ENCODE data around the gene ZP2. TPM values are rescaled to one million over a fixed set of nuclear protein-coding genes. Genes with fewer than 3 reads are reported as not detected.
"Not testable (repeated sequence)": the region's sequence is repeated elsewhere in the genome, so short reads cannot be mapped to it uniquely, and the experiment has no call there.

ZP2 gene
- total RNA-seq, 1 donor from 2014 or later: not detected

- no peak for DNase-seq (ENCODE audit: low read depth)
Measured at GRCh38 chr16:21172650-21173049, 38.7 kb downstream of the ZP2 start.

GRCh38 chr16:21170116-21170515 is 41.3 kb downstream of the ZP2 start:
- DNase-seq (ENCODE audit: low read depth): not testable (repeated sequence)

DNA sequence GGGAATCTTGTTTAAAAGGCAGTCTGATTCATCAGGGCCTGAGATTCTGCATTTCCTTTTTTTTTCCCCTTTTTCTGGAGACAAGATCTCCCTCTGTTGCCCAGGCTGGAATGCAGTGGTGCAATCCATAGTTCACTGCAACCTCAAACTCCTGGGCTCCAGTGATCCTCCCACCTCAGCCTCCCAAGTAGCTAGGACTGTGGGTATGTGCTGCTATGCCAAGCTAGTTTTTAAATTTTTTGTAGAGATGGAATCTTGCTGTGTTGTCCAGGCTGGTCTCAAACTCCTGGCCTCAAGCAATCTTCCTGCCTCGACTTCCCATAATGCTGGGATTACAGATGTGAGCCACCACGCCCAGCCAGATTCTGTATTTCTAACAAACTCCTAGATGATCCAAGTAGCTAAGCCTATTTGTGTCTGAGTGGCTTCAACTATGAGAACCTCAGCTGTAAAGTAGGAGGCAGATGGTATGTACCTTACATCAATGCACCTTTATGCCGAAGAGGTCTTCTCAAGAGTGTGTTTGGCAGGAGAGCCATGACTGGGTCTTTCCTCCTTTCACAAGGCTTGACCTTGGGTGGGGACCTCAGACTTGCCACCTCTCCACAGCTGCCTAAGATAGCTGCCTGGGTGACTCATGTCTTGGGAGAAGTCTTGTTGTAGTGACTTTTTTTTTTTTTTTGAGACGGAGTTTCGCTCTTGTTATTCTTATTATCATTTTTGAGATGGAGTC is 42.0 kb downstream of the ZP2 start:
- no peak for DNase-seq (ENCODE audit: low read depth)

DNA sequence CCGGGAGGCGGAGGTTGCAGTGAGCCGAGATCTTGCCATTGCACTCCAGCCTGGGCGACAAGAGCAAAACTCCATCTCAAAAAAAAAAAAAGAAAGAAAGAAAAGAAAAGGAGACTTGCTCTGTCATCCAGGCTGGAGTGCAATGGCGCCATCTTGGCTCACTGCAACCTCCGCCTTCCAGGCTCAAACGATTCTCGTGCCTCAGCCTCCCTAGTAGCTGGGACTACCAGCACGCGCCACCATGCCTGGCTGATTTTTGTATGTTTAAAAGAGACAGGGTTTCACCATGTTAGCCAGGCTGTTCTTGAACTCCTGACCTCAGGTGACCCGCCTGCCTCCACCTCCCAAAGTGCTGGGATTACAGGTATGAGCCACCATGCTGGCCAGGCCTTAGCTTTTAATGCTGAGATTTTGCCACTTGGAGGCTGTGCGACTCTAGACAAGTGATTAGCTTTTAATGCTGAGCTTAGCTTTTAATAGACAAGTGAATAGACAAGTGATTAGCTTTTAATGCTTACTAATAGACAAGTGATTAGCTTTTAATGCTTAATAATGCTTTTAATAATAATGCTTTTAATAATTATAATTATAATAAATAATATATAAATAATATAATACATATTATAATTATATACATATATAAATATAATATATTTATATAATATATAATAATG is 43.3 kb downstream of the ZP2 start:
- DNase-seq (ENCODE audit: low read depth): no peak

DNA sequence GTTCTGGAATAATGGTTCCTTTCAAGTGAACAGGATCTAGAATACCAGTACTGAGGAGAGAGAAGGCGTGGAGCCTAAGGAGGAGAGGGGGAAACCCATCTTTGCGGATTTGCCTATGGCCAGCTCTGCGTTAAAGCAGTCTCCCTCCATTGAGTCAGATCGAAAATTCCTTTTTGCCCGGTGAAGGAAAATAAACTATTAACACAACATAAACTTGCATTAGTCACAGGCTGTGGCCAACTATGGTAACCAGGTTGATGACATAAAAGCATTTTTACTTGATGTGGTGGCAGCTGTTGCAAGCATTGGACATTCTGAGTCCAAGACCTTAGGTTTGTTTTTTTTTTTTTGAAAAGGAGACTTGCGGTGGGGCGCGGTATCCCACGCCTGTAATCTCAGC is 44.0 kb downstream of the ZP2 start:
- peak; percentile 99 for DNase-seq (ENCODE audit: low read depth)

- DNase-seq (ENCODE audit: low read depth): no peak
Measured at GRCh38 chr16:21166561-21166961, 44.8 kb downstream of the ZP2 start.

GRCh38 chr16:21164521-21165168 is 46.7 kb downstream of the ZP2 start:
- no peak for DNase-seq (ENCODE audit: low read depth)

DNA sequence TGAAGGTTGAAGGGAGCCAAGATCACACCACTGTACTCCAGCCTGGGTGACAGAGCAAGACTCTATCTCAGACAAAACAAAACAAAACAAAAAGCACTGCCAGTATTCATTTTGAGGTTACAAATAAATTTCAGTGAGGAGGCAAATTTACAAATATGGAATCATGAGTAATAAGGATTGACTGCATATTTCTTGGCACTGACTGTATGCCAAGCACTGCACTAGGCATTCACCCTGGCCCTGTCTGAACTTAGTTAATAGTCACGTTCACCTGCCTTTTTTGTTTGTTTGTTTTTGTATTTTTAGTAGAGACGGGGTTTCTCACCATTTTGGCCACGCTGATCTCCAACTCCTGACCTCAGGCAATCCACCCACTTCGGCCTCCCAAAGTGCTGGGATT is 47.8 kb downstream of the ZP2 start:
- no peak for DNase-seq (ENCODE audit: low read depth)

DNA sequence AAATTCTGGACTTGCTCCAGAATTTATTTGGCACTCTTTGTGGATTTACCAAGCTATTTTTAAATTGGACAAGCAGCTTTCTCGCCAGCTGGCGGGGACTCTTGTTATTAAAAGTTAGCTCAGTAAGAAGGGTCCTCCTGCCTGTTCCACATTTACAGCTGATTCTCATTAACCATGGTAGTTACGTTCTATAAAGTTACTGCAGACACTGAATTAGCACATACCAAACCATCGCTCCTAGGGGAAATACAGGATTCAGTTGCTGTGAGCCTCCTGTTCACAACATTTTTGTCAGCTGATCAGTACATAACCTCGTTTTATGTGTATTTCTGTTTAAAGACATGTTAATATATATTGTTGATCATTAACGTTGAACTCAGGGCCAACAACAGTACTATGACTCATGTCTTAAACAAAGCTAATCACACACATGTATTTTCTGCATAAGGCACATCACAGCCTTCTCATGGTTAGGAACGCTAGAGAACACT is 48.7 kb downstream of the ZP2 start:
- DNase-seq (ENCODE audit: low read depth): peak; percentile 95

- no peak for DNase-seq (ENCODE audit: low read depth)
Measured at GRCh38 chr16:21161211-21161610, 50.2 kb downstream of the ZP2 start.

GRCh38 chr16:21160276-21160675 is 51.1 kb downstream of the ZP2 start:
- no peak for DNase-seq (ENCODE audit: low read depth)

DNA sequence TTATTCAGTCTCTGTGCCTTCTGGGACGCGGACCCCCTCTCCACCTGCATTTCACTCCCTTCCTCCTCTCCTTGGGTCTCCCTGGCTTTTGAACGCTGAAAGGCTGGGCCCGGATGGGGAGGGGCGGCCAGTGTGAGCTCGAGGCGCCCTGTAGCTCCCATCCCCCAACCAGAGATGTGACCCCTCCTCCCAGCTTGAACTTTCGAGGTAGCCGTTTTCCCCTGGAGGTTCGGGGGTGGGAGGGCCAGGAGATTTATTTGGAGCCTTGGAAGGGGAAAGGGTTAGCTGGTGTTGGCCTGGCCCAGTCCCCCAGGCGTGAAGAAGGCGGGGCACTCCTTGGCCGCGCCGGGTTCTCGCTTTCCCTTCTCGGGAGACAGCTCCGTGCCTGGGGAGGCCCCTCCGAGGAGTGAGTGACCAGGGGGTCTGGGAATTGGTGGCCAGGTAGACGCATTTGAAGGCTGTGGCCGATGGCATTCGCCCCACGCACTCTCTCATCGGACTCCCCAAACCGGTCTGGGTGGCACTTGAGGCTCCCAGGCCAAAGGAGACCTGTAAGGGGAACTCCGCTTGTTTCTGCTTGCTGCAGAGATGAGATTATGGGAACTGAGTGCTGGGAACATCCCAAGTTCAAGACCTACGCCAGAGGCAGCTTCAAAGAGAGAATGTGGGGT is 52.0 kb downstream of the ZP2 start:
- no peak for DNase-seq (ENCODE audit: low read depth)

DNA sequence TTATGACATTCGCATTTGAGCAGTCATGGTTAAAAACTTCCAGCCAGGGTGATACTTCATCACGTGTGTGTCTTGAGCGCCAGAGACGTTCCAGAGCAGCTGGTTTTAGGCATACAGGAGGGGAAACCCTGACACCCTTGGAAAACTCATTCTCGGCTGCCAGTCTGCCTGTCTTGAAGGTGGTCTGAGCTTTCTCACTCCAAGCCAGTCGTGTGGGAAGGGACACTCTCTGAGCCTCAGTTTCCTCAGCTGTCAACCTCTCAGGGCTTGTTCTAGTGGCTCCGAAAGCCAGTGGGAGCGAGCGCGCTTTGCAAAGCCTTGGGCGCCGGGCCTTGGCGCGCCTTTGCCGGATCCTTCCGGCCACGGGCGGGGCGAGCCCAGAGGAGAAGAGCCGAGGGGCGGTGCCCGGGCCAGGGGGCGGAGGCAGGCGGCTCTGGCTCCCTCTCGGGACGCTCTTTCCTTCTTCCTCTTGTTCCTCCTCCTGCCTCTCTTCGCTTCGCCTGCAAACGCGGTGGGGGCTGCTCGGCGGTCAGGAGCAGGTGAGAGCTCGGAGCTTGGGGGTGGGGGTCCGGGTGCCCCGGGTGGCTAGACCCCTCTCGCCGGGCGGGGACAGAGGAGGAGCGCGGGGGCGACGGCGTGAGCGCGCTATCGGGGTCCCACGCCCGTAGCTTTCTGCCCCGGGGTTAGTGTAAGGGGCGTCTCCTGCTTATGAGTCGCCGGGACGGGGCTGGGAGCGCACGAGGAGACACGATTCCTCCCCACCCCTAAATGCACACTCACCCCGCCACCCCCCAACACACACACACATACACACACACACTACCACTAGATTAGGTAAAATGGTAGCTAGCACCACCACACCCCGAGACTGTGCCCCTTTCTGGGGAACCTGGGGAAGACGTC is 52.9 kb downstream of the ZP2 start, which contains the start of gene LDAF1:
LDAF1 (plus strand) TSS at position 467 of the 903 bp plus-strand sequence. CDS start 2,509 bp downstream, outside the sequence.
- peak; percentile 40 for DNase-seq (ENCODE audit: low read depth)

GRCh38 chr16:21157632-21158031 is 53.7 kb downstream of the ZP2 start:
- DNase-seq (ENCODE audit: low read depth): no peak

GRCh38 chr16:21156767-21157467 is 54.5 kb downstream of the ZP2 start:
- peak; percentile 70 for DNase-seq (ENCODE audit: low read depth)

DNA sequence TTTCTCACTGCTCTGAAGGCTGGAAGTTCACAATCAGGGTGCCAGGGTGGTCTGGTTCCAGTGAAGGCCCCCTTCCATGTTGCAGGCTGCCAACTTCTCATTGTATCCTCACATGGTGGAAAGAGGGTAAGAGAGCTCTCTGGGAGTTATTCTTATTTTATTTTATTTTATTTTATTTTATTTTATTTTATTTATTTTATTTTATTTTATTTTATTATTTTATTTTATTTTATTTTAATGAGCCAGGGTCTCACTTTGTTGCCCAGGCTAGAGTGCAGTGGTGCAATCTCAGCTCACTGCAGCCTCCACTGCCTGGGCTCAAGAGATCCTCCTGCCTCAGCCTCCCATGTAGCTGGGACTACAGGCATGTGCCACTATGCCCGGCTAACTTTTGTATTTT is 55.4 kb downstream of the ZP2 start:
- not testable (repeated sequence) for DNase-seq (ENCODE audit: low read depth)

GRCh38 chr16:21153124-21153729 is 58.1 kb downstream of the ZP2 start:
- not testable (repeated sequence) for DNase-seq (ENCODE audit: low read depth)

GRCh38 chr16:21152160-21153030 is 59.0 kb downstream of the ZP2 start:
- DNase-seq (ENCODE audit: low read depth): not testable (repeated sequence)
